Neuronal stem cell (in vitro differentiated cells): ENCODE measurements around the gene GREM1. TPM values are rescaled to one million over a fixed set of nuclear protein-coding genes. Genes with fewer than 3 reads are reported as not detected.

Experiments
- DNase-seq: peaks from one replicate; pipeline ENCODE4 v3.0.0-alpha.2; 2013; ENCODE audit warnings: low spot score
- H2AFZ ChIP-seq: one replicate; pipeline ENCODE4 v1.6.1; 2013; ENCODE audit warnings: mild to moderate bottlenecking, low read length, inconsistent platforms
- H2AK5ac ChIP-seq: 2 replicates; pipeline ENCODE4 v1.6.1; 2013; ENCODE audit warnings: low read depth, mild to moderate bottlenecking, inconsistent platforms, low read length, moderate library complexity, mixed read lengths
- H2BK120ac ChIP-seq: 2 replicates; pipeline ENCODE4 v1.6.1; 2013; ENCODE audit warnings: low read depth, mild to moderate bottlenecking, inconsistent platforms, low read length, moderate library complexity, mixed read lengths
- H2BK12ac ChIP-seq: one replicate; pipeline ENCODE4 v1.6.1; 2013; ENCODE audit warnings: low read length, inconsistent platforms
- H2BK15ac ChIP-seq: 2 replicates; pipeline ENCODE4 v1.6.1; 2013; ENCODE audit warnings: mild to moderate bottlenecking, low read length, inconsistent platforms, mixed read lengths
- H2BK5ac ChIP-seq: one replicate; pipeline ENCODE4 v1.6.1; 2013; ENCODE audit warnings: inconsistent platforms, mild to moderate bottlenecking, low read length, moderate library complexity
- H3K14ac ChIP-seq: one replicate; pipeline ENCODE4 v1.6.1; 2013; ENCODE audit warnings: low read length, inconsistent platforms
- H3K18ac ChIP-seq: 2 replicates; pipeline ENCODE4 v1.6.1; 2013; ENCODE audit warnings: low read length, inconsistent platforms
- H3K23ac ChIP-seq: 2 replicates; pipeline ENCODE4 v1.6.1; 2013; ENCODE audit warnings: low read depth, mild to moderate bottlenecking, mixed read lengths, low read length, inconsistent platforms; ENCODE audit not compliant: poor library complexity
- H3K27ac ChIP-seq: replicated peaks from 3 replicates; pipeline ENCODE4 v1.5.1; 2013; ENCODE audit warnings: low read length, inconsistent platforms
- H3K27me3 ChIP-seq, 3 experiments: 2 replicates each; pipeline ENCODE4 v1.6.1; 2013; ENCODE audit warnings: low read length in 3 of 3, mild to moderate bottlenecking in 2 of 3, inconsistent platforms in 1 of 3, low read depth in 1 of 3, mixed read lengths in 1 of 3, moderate library complexity in 1 of 3; ENCODE audit not compliant: control insufficient read depth in 3 of 3, insufficient read depth in 3 of 3
- H3K36me3 ChIP-seq, 2 donors: replicated peaks in 1 of 2; 2 replicates each; pipeline ENCODE4 v1.6.1; 2013; ENCODE audit warnings: low read length in 2 of 2; ENCODE audit not compliant: control insufficient read depth in 2 of 2, insufficient read depth in 2 of 2
- H3K4ac ChIP-seq: 2 replicates; pipeline ENCODE4 v1.6.1; 2013; ENCODE audit warnings: inconsistent platforms, mild to moderate bottlenecking, low read length, moderate library complexity
- H3K4me1 ChIP-seq, 2 donors: 1 replicate in 1 of 2; 2 replicates in 1 of 2; pipeline ENCODE4 v1.6.1; 2013; ENCODE audit warnings: low read length in 2 of 2, low read depth in 1 of 2; ENCODE audit not compliant: control insufficient read depth in 2 of 2, insufficient read depth in 1 of 2
- H3K4me2 ChIP-seq: one replicate; pipeline ENCODE4 v1.6.1; 2013; ENCODE audit warnings: mild to moderate bottlenecking, low read length, inconsistent platforms; ENCODE audit not compliant: insufficient read depth, poor library complexity, severe bottlenecking
- H3K4me3 ChIP-seq, 2 donors: 2 replicates each; pipeline ENCODE4 v1.5.1; 2013; ENCODE audit warnings: low read length in 2 of 2, mild to moderate bottlenecking in 2 of 2, inconsistent platforms in 1 of 2, moderate library complexity in 1 of 2
- H3K79me1 ChIP-seq: one replicate; pipeline ENCODE4 v1.6.1; 2013; ENCODE audit warnings: low read depth, mild to moderate bottlenecking, inconsistent platforms, low read length, moderate library complexity
- H3K9ac ChIP-seq: one replicate; pipeline ENCODE4 v1.6.1; 2013; ENCODE audit warnings: mild to moderate bottlenecking, low read depth, low read length, inconsistent platforms; ENCODE audit not compliant: poor library complexity
- H3K9me3 ChIP-seq, 2 donors: replicated peaks in 1 of 2; 2 replicates each; pipeline versions ENCODE3 to v1.6.1; 2013; ENCODE audit warnings: low read length in 2 of 2, mild to moderate bottlenecking in 2 of 2, inconsistent platforms in 1 of 2, low read depth in 1 of 2, mixed read lengths in 1 of 2, moderate library complexity in 1 of 2; ENCODE audit not compliant: control insufficient read depth in 2 of 2, insufficient read depth in 1 of 2
- H4K8ac ChIP-seq: one replicate; pipeline ENCODE4 v1.6.1; 2013; ENCODE audit warnings: low read depth, mild to moderate bottlenecking, inconsistent platforms, low read length, moderate library complexity
- H4K91ac ChIP-seq: one replicate; pipeline ENCODE4 v1.6.1; 2013; ENCODE audit warnings: low read length, low read depth, mild to moderate bottlenecking, inconsistent platforms; ENCODE audit not compliant: poor library complexity
- WGBS, 2 donors: extraction: QIAGEN DNeasy Blood & Tissue Kit; methylation state at CpG; one replicate each; pipeline ENCODE4 v1.1.7; 2013; ENCODE audit warnings: missing lambda C conversion rate in 2 of 2, mixed read lengths in 1 of 2; ENCODE audit not compliant: insufficient read length in 2 of 2, insufficient replicate concordance in 1 of 2; ENCODE audit errors: extremely low coverage in 2 of 2; 5-methylcytosine and 5-hydroxymethylcytosine counted together
- polyA plus RNA-seq, 2 experiments: library from polyadenylated mRNA; stranded (reverse); fragments of 200-250 nt; gene quantifications; one replicate each; pipeline ENCODE4 v1.2.3, GENCODE V29; 2013

The GREM1 gene
- 1.8 TPM for polyA plus RNA-seq (2013, experiment 1 of 2)
- polyA plus RNA-seq (2013, experiment 2 of 2): 1.6 TPM

DNA sequence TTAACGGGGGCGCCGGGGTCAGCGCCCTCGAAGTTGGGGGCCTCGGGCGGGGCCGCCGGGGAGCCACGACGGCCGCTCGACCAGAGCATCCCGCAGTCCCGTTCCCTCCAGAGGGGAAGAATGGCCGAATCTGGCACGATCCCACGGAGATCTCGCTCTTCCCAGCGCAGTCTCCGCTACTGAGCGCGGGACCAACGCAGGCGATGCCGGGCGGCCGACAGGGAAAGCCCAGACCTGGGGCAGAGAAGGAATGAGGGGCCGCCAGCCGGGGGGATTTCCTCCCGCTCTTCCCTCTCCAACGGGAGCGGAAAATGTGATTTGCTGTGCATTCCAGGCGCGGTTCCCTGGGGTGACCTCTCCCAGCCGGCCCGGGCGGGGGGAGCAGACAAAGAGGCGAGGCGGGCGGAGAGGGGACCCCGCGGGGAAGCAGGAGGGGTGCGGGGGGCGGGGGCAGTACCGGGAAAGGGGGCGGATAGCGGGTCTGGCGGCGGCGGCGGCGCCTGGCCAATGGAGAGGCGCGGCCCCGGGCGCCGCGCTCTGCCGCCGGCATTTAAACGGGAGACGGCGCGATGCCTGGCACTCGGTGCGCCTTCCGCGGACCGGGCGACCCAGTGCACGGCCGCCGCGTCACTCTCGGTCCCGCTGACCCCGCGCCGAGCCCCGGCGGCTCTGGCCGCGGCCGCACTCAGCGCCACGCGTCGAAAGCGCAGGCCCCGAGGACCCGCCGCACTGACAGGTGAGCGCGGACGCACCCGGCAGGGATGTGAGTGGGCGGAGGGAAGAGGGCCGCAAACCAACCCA, at the start of gene GREM1:
TSS of gene GREM1 (plus strand) at position 579 of the 801 bp plus-strand sequence. CDS start 12,687 bp downstream, outside the sequence.
- peak within 1 kb of the TSS; percentile 91 for H2AFZ ChIP-seq
- H3K18ac ChIP-seq: peak within 1 kb of the TSS; percentile 93
- H3K9me3 ChIP-seq: peaks cover 0 to 9% of the 10 kb centered on the region in 2 donors
- H3K23ac ChIP-seq: peak within 1 kb of the TSS; percentile 87
- no peak within 1 kb of the TSS for H4K8ac ChIP-seq
- H3K36me3 ChIP-seq: no peaks in the 10 kb centered on the region
- H2BK5ac ChIP-seq: no peak within 1 kb of the TSS
- no peak within 1 kb of the TSS for H3K27ac ChIP-seq
- peaks cover 10 to 94% (median 38%) of the 10 kb centered on the region in 3 experiments for H3K27me3 ChIP-seq
- peak within 1 kb of the TSS; percentile 59 for H3K14ac ChIP-seq
- H3K4me1 ChIP-seq: peaks cover 1 to 2% of the 10 kb centered on the region in 2 donors
- no peak within 1 kb of the TSS for H2AK5ac ChIP-seq
- peak within 1 kb of the TSS; percentile 85 for H3K9ac ChIP-seq
- H3K4ac ChIP-seq: no peak within 1 kb of the TSS
- H3K4me3 ChIP-seq: peak within 1 kb of the TSS; percentile 26 to 80
- peaks cover 2% of the 10 kb centered on the region for H3K79me1 ChIP-seq
- DNase-seq: peak; percentile 66
- peak within 1 kb of the TSS; percentile 40 for H2BK15ac ChIP-seq
- no CpG with 5 or more reads among the region's 99 CpGs for WGBS, 2 donors
- no peak within 1 kb of the TSS for H4K91ac ChIP-seq
- peak within 1 kb of the TSS; percentile 75 for H2BK12ac ChIP-seq
- H2BK120ac ChIP-seq: no peak within 1 kb of the TSS
- peak within 1 kb of the TSS; percentile 92 for H3K4me2 ChIP-seq

- WGBS, 2 donors: no CpG with 5 or more reads among the region's 2 CpGs
- Histone ChIP-seq H2BK5ac (no peak overlapping the region), H3K9ac (no peak overlapping the region), H4K8ac (no peak overlapping the region), H3K9me3 (no peaks in the 10 kb centered on the region), H3K23ac (no peak overlapping the region), H2BK15ac (no peak overlapping the region), H2BK120ac (no peak overlapping the region), H3K4ac (no peak overlapping the region), H3K14ac (no peak overlapping the region), H2AFZ (no peak overlapping the region), H3K79me1 (no peaks in the 10 kb centered on the region), H3K36me3 (no peaks in the 10 kb centered on the region), H3K4me1 (peaks cover 0 to 4% of the 10 kb centered on the region in 2 donors), H2AK5ac (no peak overlapping the region), H4K91ac (no peak overlapping the region), H2BK12ac (no peak overlapping the region), H3K27me3 (no peaks in the 10 kb centered on the region), H3K27ac (no peak overlapping the region), H3K4me2 (no peak overlapping the region), H3K4me3 (no peak overlapping the region), H3K18ac (no peak overlapping the region)
- DNase-seq: no peak
These were observed 48.9 kb upstream of the GREM1 start for GRCh38 chr15:32668942-32669341.

- Histone ChIP-seq H3K27me3 (no peaks in the 10 kb centered on the region), H3K27ac (no peak overlapping the region), H3K79me1 (no peaks in the 10 kb centered on the region), H4K91ac (no peak overlapping the region), H3K4ac (no peak overlapping the region), H2AFZ (no peak overlapping the region), H2AK5ac (no peak overlapping the region), H2BK15ac (no peak overlapping the region), H4K8ac (no peak overlapping the region), H3K9me3 (no peaks in the 10 kb centered on the region), H3K18ac (no peak overlapping the region), H3K23ac (no peak overlapping the region), H3K14ac (no peak overlapping the region), H3K4me1 (peaks cover 0 to 4% of the 10 kb centered on the region in 2 donors), H3K4me3 (no peak overlapping the region), H3K4me2 (no peak overlapping the region), H2BK120ac (no peak overlapping the region), H2BK12ac (no peak overlapping the region), H2BK5ac (no peak overlapping the region), H3K36me3 (no peaks in the 10 kb centered on the region), H3K9ac (no peak overlapping the region)
- no peak for DNase-seq
- no CpG with 5 or more reads among the region's 5 CpGs for WGBS, 2 donors
These were observed 47.8 kb upstream of the GREM1 start for GRCh38 chr15:32669896-32670611.

- Histone ChIP-seq H3K4me2 (no peak overlapping the region), H3K4me3 (no peak overlapping the region), H2AK5ac (no peak overlapping the region), H2BK120ac (no peak overlapping the region), H2BK5ac (no peak overlapping the region), H2AFZ (no peak overlapping the region), H3K14ac (no peak overlapping the region), H2BK15ac (no peak overlapping the region), H3K79me1 (no peaks in the 10 kb centered on the region), H4K91ac (no peak overlapping the region), H3K18ac (no peak overlapping the region), H3K27ac (no peak overlapping the region), H3K9ac (no peak overlapping the region), H3K4ac (no peak overlapping the region), H3K27me3 (no peaks in the 10 kb centered on the region), H2BK12ac (no peak overlapping the region), H4K8ac (no peak overlapping the region), H3K9me3 (no peaks in the 10 kb centered on the region), H3K4me1 (peaks cover 0 to 4% of the 10 kb centered on the region in 2 donors), H3K23ac (no peak overlapping the region), H3K36me3 (no peaks in the 10 kb centered on the region)
- no CpG with 5 or more reads among the region's 3 CpGs for WGBS, 2 donors
- DNase-seq: no peak
These were observed 47.2 kb upstream of the GREM1 start for GRCh38 chr15:32670623-32671022.
